HEK293T (cell line): ENCODE results near the gene LOC128125822.

Experiments used
- CTCF ChIA-PET: fragments of 350-600 bp; formaldehyde crosslinking; extraction: SDS; loops from one replicate; lab custom pipeline; 2021; ENCODE audit warnings: antibody characterized with exemption, inconsistent platforms; lab: Yijun Ruan, JAX
- POLR2A ChIA-PET: fragments of 350-600 bp; formaldehyde crosslinking; extraction: SDS; loops from one replicate; lab custom pipeline; 2020; ENCODE audit warnings: antibody characterized with exemption, inconsistent platforms; lab: Yijun Ruan, JAX
- DNase-seq: peaks from one replicate; pipeline ENCODE4 v3.0.0; 2012; ENCODE audit warnings: mixed read lengths; ENCODE audit errors: extremely low spot score
- ARNT ChIP-seq: fragments of 450-650 bp; IDR thresholded peaks from 2 replicates; pipeline ENCODE4 v1.6.1; 2017; ENCODE audit warnings: mild to moderate bottlenecking
- BHLHE40 ChIP-seq: fragments of 450-650 bp; IDR thresholded peaks from 2 replicates; pipeline ENCODE4 v1.6.1; 2016; ENCODE audit warnings: mild to moderate bottlenecking, moderate library complexity, borderline replicate concordance
- CTBP1 ChIP-seq: fragments of 450-650 bp; IDR thresholded peaks from 2 replicates; pipeline ENCODE4 v1.6.1; 2016; ENCODE audit warnings: borderline replicate concordance
- ELF4 ChIP-seq: fragments of 450-650 bp; IDR thresholded peaks from 2 replicates; pipeline ENCODE4 v1.6.1; 2017; ENCODE audit warnings: antibody characterized with exemption
- FOXA1 ChIP-seq: fragments of 450-650 bp; IDR thresholded peaks from 2 replicates; pipeline ENCODE4 v1.6.1; 2016; ENCODE audit warnings: mild to moderate bottlenecking
- FOXK2 ChIP-seq: fragments of 450-650 bp; IDR thresholded peaks from 2 replicates; pipeline ENCODE4 v1.6.1; 2016; ENCODE audit warnings: mild to moderate bottlenecking
- FOXM1 ChIP-seq: fragments of 450-650 bp; IDR thresholded peaks from 2 replicates; pipeline ENCODE4 v1.6.1; 2017; ENCODE audit warnings: mild to moderate bottlenecking, borderline replicate concordance
- HDGF ChIP-seq: fragments of 450-650 bp; IDR thresholded peaks from 2 replicates; pipeline ENCODE4 v1.6.1; 2017; ENCODE audit warnings: antibody characterized with exemption, borderline replicate concordance
- L3MBTL2 ChIP-seq: fragments of 450-650 bp; conservative IDR thresholded peaks from 2 replicates; pipeline ENCODE4 v1.6.1; 2016; ENCODE audit warnings: mild to moderate bottlenecking
- LEF1 ChIP-seq: fragments of 450-650 bp; IDR thresholded peaks from 2 replicates; pipeline ENCODE4 v1.6.1; 2017; ENCODE audit warnings: mild to moderate bottlenecking, borderline replicate concordance
- NFRKB ChIP-seq: fragments of 450-650 bp; IDR thresholded peaks from 2 replicates; pipeline ENCODE4 v1.6.1; 2016; ENCODE audit warnings: mild to moderate bottlenecking, moderate library complexity
- SP1 ChIP-seq: fragments of 450-650 bp; IDR thresholded peaks from 2 replicates; pipeline ENCODE4 v1.6.1; 2017
- SUZ12 ChIP-seq: fragments of 450-650 bp; IDR thresholded peaks from 2 replicates; pipeline ENCODE4 v1.6.1; 2016; ENCODE audit warnings: mild to moderate bottlenecking
- TARDBP ChIP-seq: fragments of 450-650 bp; IDR thresholded peaks from 2 replicates; pipeline ENCODE4 v1.6.1; 2016
- ZNF384 ChIP-seq: fragments of 450-650 bp; IDR thresholded peaks from 2 replicates; pipeline ENCODE4 v1.6.1; 2016
- TF ChIP-seq, protein P1 (sequence below): fragments of 450-650 bp; IDR thresholded peaks from 2 replicates; pipeline ENCODE4 v1.6.1; 2016

Gene LOC128125822

GRCh38 chr6:63589952-63590411, 17.7 kb downstream of the LOC128125822 start:
- ChIA-PET CTCF (no interaction called here), POLR2A (no interaction called here)
- DNase-seq = no peak
- no peak for TF ChIP-seq BHLHE40
- no peak for TF ChIP-seq ZNF384
- TF ChIP-seq NFRKB = no peak

GRCh38 chr6:63592886-63593285, 20.6 kb downstream of the LOC128125822 start:
- TF ChIP-seq FOXM1 = no peak
- no peak for TF ChIP-seq ARNT
- TF ChIP-seq, protein P1, sequence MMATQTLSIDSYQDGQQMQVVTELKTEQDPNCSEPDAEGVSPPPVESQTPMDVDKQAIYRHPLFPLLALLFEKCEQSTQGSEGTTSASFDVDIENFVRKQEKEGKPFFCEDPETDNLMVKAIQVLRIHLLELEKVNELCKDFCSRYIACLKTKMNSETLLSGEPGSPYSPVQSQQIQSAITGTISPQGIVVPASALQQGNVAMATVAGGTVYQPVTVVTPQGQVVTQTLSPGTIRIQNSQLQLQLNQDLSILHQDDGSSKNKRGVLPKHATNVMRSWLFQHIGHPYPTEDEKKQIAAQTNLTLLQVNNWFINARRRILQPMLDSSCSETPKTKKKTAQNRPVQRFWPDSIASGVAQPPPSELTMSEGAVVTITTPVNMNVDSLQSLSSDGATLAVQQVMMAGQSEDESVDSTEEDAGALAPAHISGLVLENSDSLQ = no peak
- no peak for TF ChIP-seq ZNF384
- TF ChIP-seq HDGF = no peak
- TF ChIP-seq SUZ12 = no peak
- DNase-seq = no peak
- ChIA-PET CTCF (interaction anchor here (0.6 kb wide), 1 partner anchor 28 kb away, joined by 6 read pairs; no protein-coding TSS in a partner anchor), POLR2A (interaction anchor here (1.5 kb wide), 1 partner anchor 10 kb away, joined by 5 read pairs; no protein-coding TSS in a partner anchor)

DNA sequence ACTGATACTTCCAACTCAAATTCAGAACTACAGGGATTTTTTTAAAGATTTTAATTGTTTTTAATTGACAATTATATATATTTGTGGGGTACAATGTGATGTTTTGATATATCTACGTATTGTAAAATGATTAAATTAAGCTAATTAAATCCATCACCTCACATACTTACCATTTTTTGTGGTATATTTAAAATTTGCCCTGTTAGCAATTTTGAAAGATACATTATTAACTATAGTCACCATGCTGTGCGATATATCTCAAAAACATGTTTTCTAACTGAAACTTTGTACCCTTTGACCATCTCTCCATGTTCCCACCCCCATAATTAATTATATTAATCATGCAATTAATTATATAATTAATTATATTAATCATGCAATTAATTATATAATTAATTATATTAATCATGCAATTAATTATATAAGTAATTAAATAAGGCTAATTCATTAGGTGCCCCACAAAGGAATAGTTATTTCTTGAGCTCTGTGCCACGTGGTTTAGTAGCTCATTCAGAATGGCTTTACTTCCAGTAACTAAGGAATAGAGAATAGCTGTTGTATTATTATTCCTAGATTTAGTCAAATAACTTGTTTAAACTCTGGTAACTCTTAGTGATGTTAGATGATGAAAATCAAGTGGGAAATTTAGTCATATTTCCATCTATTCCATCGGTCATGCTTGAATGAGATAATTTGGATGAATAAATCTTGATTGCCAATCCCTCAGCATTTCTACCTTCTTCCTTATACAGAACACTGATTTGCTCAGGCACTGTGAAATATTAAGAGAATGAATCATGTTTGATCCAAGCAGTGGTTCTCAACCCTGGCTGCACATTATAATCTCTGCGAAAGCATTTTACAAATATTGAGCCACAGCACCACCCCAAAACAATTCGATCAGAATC, 25.1 kb downstream of the LOC128125822 start:
- POLR2A ChIA-PET = interaction anchor here (0.6 to 2.2 kb wide), 3 partner anchors 11 to 38 kb away, joined by 3 to 22 read pairs (median 7); partner anchors contain the start of gene PHF3

DNA sequence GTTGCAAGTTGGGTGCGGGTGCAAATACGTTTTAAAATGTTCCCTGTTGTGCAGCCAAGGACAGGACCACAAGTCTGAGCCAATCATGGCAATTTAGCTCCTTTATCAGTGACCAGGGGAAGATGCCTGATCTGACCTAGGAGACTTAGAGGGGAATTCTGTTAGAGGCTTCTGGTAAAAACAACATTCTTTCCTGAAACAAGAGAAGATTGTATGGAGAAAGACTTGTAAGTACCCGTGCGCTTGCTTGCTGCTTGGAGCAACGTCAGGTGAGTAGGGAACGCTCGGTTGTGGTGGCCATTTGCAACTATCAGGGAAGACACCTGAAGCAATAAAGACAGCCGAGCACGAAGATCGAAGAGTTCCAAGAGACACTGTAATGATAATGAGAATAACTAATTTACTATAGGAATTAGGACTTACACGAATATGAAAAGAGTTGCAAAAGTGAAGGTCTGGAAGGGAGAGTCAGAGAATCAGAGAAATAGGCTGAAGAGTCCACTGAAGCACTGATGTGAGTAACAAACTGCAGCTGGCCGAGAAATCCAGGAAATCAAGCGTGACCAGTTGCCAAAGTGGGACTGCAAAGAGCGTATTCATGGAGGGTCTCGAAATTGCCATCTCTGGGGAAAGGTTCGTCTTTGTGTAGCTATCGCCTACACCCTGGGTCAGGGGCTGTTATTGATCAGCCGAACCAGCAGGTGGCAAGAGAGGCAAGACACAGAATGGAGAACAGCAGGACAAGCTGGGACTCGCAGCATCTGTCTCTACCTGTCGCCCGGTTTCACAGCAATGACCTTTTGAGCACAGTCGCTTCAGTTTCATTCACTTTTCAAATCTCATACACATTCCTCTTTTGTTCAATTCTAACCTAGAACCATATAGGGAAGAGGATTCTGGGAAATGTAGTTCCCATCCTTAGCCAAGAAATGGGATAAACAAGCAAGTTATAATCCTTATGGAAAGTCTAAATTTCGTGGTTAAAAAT, 26.1 kb downstream of the LOC128125822 start:
- TF ChIP-seq FOXA1 = no peak
- TF ChIP-seq HDGF = no peak
- no peak for TF ChIP-seq ZNF384
- TF ChIP-seq TARDBP = no peak
- no peak for TF ChIP-seq ARNT
- TF ChIP-seq ELF4 = no peak
- TF ChIP-seq NFRKB = no peak
- TF ChIP-seq BHLHE40 = no peak
- no peak for TF ChIP-seq FOXK2
- no peak for TF ChIP-seq CTBP1
- no peak for TF ChIP-seq L3MBTL2
- TF ChIP-seq SUZ12 = no peak
- TF ChIP-seq SP1 = no peak
- no peak for TF ChIP-seq FOXM1
- TF ChIP-seq LEF1 = no peak
- TF ChIP-seq, protein P1 = no peak
- ChIA-PET POLR2A (interaction anchor here (0.6 to 2.2 kb wide), 5 partner anchors 11 to 166 kb away, joined by 3 to 22 read pairs (median 5); partner anchors contain the start of gene PHF3), CTCF (interaction anchor here (0.6 to 2.4 kb wide), 18 partner anchors 9 to 245 kb away, joined by 3 to 16 read pairs (median 3); partner anchors contain the start of gene PHF3)
- DNase-seq = peak; percentile 76

More for the DNA sequence above, 25.1 kb downstream of the LOC128125822 start:
- CTCF ChIA-PET = interaction anchor here (0.6 to 2.4 kb wide), 5 partner anchors 14 to 167 kb away, joined by 3 to 16 read pairs (median 4); partner anchors contain the start of gene PHF3
- DNase-seq = no peak
- TF ChIP-seq L3MBTL2 (peak; percentile 24; the same call in 1 of the 2 replicates), ELF4 (no peak), ARNT (no peak)
- TF ChIP-seq, protein P1 = no peak

GRCh38 chr6:63599243-63599642, 27.0 kb downstream of the LOC128125822 start:
- no peak for DNase-seq
- CTCF ChIA-PET = interaction anchor here (0.7 to 2.4 kb wide), 11 partner anchors 8 to 165 kb away, joined by 3 to 16 read pairs (median 3); partner anchors contain the start of gene PHF3
- TF ChIP-seq ARNT = no peak
- no peak for TF ChIP-seq SP1
- TF ChIP-seq, protein P1 = no peak
- TF ChIP-seq L3MBTL2 = no peak
- TF ChIP-seq BHLHE40 = no peak
- TF ChIP-seq HDGF = no peak
- no peak for TF ChIP-seq SUZ12
- no peak for TF ChIP-seq LEF1
- no peak for TF ChIP-seq ELF4
- no peak for TF ChIP-seq FOXA1
- no peak for TF ChIP-seq FOXK2
- POLR2A ChIA-PET = interaction anchor here (1.2 to 2.2 kb wide), 2 partner anchors 36 to 165 kb away, joined by 5 to 22 read pairs; partner anchors contain the start of gene PHF3
